ENCODE results near the gene PRKCA. TPM values are rescaled to one million over a fixed set of nuclear protein-coding genes. Genes with fewer than 3 reads are reported as not detected.

PRKCA gene
- total RNA-seq, 6 experiments from 2014 or later, result 81.2 to 106 (median 92.9) TPM

DNA sequence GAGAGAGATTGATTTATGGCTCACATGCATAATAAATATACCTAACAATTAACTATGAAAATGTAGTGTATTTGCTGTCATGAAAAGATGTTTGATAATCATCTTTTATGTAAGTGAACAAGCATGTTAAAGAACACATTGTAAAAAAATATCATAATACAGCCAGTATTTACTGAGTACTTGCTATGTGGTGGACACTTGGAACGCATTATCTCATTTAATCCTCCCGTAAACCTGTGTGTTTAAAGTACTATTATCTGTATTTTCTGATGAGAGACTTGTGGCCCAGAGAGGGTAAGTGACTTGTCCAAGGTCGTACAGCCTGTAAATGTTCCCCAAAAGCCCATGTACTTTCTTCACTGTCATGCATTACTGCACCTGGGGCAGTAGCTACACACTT lies 70.7 kb downstream of the PRKCA start:
- Mint-ChIP-seq H3K36me3 (ENCODE audit: low read depth) (peaks cover 8% of the 10 kb centered on the region), H3K27me3 (ENCODE audit: insufficient read depth) (no peaks in the 10 kb centered on the region), H3K27ac (no peak overlapping the region), H3K9me3 (no peaks in the 10 kb centered on the region), H3K4me1 (ENCODE audit: low read depth) (peaks cover 36% of the 10 kb centered on the region), H3K4me3 (no peak overlapping the region)
- TF ChIP-seq, protein P1, sequence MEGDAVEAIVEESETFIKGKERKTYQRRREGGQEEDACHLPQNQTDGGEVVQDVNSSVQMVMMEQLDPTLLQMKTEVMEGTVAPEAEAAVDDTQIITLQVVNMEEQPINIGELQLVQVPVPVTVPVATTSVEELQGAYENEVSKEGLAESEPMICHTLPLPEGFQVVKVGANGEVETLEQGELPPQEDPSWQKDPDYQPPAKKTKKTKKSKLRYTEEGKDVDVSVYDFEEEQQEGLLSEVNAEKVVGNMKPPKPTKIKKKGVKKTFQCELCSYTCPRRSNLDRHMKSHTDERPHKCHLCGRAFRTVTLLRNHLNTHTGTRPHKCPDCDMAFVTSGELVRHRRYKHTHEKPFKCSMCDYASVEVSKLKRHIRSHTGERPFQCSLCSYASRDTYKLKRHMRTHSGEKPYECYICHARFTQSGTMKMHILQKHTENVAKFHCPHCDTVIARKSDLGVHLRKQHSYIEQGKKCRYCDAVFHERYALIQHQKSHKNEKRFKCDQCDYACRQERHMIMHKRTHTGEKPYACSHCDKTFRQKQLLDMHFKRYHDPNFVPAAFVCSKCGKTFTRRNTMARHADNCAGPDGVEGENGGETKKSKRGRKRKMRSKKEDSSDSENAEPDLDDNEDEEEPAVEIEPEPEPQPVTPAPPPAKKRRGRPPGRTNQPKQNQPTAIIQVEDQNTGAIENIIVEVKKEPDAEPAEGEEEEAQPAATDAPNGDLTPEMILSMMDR (IDR thresholded peaks at IDR 0.05), result no peak
- DNase-seq, result no peak

DNA sequence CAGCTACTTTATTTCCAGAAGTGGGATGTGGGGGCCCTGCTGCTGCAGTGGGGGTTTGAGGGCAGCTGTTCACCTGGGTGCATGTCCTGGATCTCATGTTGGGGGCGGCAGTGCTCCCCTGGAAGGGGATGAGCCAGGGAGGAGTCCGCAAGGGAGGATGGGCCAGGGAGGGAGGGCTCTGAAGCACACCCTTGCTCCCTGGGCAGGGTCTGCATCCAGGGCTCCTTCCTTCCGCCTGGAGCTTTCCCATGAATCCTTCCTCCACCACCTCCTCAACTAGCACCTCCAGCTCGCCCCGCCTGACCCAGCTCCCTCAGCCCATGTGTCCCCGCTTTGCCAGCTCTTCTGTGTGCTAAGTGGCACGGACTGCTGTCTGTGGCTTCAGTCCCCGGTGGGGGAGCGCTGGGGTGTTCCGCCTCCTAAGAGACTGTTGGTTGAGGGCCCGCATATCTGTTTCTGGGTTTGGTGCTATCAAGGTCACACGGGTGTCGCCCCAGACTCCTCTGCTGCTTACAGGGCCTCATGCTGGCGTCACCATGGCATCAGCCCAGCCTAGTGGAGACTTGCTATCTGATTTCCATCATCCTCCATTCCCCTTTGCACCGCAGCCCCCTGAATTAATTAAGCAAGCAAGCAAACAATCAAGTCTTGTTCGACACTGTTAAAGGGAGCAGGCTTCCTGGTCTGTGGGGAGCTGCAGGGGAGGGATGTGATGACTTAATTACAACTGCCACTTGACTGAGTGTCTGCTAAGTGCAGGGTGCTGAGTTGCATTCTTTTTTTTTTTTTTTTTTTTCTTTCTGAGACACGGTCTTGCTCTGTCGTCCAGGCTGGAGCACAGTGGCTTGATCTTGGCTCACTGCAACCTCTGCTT lies 71.8 kb downstream of the PRKCA start:
- Mint-ChIP-seq H3K4me1 (ENCODE audit: low read depth) (peaks cover 47% of the 10 kb centered on the region), H3K36me3 (ENCODE audit: low read depth) (peaks cover 3% of the 10 kb centered on the region; the same call in 1 of the 2 replicates), H3K9me3 (no peaks in the 10 kb centered on the region), H3K27ac (no peak overlapping the region), H3K27me3 (ENCODE audit: insufficient read depth) (no peaks in the 10 kb centered on the region), H3K4me3 (no peak overlapping the region)
- no peak for DNase-seq
- TF ChIP-seq, protein P1 (IDR thresholded peaks at IDR 0.05), result no peak

DNA sequence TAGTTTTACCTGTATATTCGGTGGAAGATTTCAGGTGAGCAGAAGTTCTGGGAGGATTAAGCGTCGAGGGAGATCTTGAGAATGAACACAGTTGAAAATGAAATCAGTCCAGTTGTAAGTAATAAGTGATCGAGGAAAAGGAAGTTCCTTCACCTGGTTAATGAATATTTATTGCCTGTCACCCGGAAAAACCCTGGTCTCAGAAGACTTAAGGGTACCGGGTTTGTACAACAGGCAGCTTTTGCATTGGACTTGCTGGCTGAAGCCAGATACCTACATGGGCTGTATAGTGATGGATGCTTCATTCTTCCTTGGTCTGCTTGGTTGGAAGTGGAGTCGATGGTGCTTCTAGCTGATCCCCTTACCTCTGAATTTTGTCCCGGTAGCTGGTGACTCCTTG lies 72.7 kb downstream of the PRKCA start:
- no peak for DNase-seq
- H3K4me1 Mint-ChIP-seq (ENCODE audit: low read depth), result peaks cover 57% of the 10 kb centered on the region
- H3K9me3 Mint-ChIP-seq, result no peaks in the 10 kb centered on the region
- TF ChIP-seq, protein P1 (IDR thresholded peaks at IDR 0.05), result no peak
- no peaks in the 10 kb centered on the region for H3K27me3 Mint-ChIP-seq (ENCODE audit: insufficient read depth)
- no peak overlapping the region for H3K4me3 Mint-ChIP-seq
- no peaks in the 10 kb centered on the region; the same call in 1 of the 2 replicates for H3K36me3 Mint-ChIP-seq (ENCODE audit: low read depth)
- no peak overlapping the region for H3K27ac Mint-ChIP-seq

DNA sequence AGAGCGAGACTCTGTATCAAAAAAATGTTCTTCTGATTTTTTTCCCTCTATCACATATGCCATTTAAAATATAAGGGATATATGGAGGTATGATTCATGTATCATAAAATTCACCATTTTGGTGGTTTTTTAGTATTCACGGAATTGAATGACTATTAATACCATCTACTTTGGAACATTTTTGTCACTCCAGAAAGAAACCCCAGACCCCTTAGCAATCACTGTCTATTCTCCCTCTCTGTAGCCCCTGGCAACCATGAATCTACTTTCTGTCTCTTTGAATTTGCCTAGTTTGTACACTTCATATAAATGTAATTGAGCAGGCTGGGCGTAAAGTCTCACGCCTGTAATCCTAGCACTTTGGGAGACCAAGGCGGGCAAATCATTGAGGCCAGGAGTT lies 75.9 kb downstream of the PRKCA start:
- Mint-ChIP-seq H3K27ac (no peak overlapping the region), H3K4me3 (no peak overlapping the region), H3K4me1 (ENCODE audit: low read depth) (peaks cover 62% of the 10 kb centered on the region), H3K27me3 (ENCODE audit: insufficient read depth) (peaks cover 3% of the 10 kb centered on the region; the same call in 1 of the 2 replicates), H3K36me3 (ENCODE audit: low read depth) (peaks cover 4% of the 10 kb centered on the region; the same call in 1 of the 2 replicates), H3K9me3 (no peaks in the 10 kb centered on the region)
- DNase-seq, result no peak
- TF ChIP-seq, protein P1 (IDR thresholded peaks at IDR 0.05), result no peak

DNA sequence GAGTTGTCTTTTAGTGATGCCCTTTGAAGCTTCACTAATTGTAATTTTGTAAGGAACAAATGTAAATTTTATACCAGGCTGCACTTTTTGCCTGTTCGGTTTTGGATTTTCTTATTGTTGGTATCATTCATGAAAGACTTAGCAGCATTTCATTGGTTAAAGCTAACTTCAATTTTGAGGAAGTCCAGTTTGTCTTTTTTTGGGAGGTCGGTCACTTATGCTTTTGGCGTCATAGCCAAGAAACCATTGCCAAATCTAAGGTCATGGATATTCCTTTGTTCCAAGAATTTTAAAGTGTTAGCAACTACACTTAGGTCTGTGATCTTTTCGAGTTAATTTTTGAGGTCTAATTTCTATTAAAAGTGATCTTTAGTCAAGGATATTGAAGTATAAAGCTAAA lies 77.1 kb downstream of the PRKCA start:
- H3K27me3 Mint-ChIP-seq (ENCODE audit: insufficient read depth), result peaks cover 3% of the 10 kb centered on the region; the same call in 1 of the 2 replicates
- DNase-seq, result no peak
- H3K4me1 Mint-ChIP-seq (ENCODE audit: low read depth), result peaks cover 72% of the 10 kb centered on the region
- peaks cover 4% of the 10 kb centered on the region; the same call in 1 of the 2 replicates for H3K36me3 Mint-ChIP-seq (ENCODE audit: low read depth)
- H3K4me3 Mint-ChIP-seq, result no peak overlapping the region
- peak overlapping the region; percentile 25; the same call in 1 of the 2 replicates for H3K27ac Mint-ChIP-seq
- TF ChIP-seq, protein P1 (IDR thresholded peaks at IDR 0.05), result no peak
- H3K9me3 Mint-ChIP-seq, result no peaks in the 10 kb centered on the region

Data from HFFc6 (cell line).